GM10248 (cell line): ENCODE measurements around the gene PKN3.

ENCODE experiments used
- CTCF ChIA-PET: fragments of 300-600 bp; sonication (Branson Sonifier 250); formaldehyde crosslinking; extraction: SDS; loops from one replicate; lab custom pipeline; 2021; ENCODE audit warnings: antibody characterized with exemption; lab: Yijun Ruan, JAX
- POLR2A ChIA-PET: fragments of 350-650 bp; sonication (Branson Sonifier 250); formaldehyde crosslinking; extraction: SDS; loops from one replicate; lab custom pipeline; 2020; ENCODE audit warnings: antibody characterized with exemption; lab: Yijun Ruan, JAX
- DNase-seq: peaks from one replicate; pipeline ENCODE4 v3.0.0; 2012; ENCODE audit errors: extremely low spot score
- CTCF ChIP-seq: IDR thresholded peaks from 2 replicates; pipeline ENCODE4 v1.5.1; 2012; ENCODE audit warnings: mild to moderate bottlenecking, low read depth; ENCODE audit errors: extremely low read depth, missing control alignments, control extremely low read depth

PKN3 gene

GRCh38 chr9:128732576-128732975, 30.3 kb downstream of the PKN3 start:
- CTCF ChIA-PET = interaction anchor here (1.0 to 2.4 kb wide), 9 partner anchors 9 to 196 kb away, joined by 3 to 11 read pairs (median 5); partner anchors contain the start of genes ENDOG and ZDHHC12
- no peak for TF ChIP-seq CTCF
- POLR2A ChIA-PET = no interaction called here
- DNase-seq = no peak

GRCh38 chr9:128733256-128733655, 31.0 kb downstream of the PKN3 start:
- ChIA-PET POLR2A (no interaction called here), CTCF (interaction anchor here (1.0 to 2.4 kb wide), 11 partner anchors 8 to 195 kb away, joined by 3 to 11 read pairs (median 4); partner anchors contain the start of genes ENDOG, PKN3 and ZDHHC12)
- peak; percentile 49 for TF ChIP-seq CTCF
- DNase-seq = no peak

DNA sequence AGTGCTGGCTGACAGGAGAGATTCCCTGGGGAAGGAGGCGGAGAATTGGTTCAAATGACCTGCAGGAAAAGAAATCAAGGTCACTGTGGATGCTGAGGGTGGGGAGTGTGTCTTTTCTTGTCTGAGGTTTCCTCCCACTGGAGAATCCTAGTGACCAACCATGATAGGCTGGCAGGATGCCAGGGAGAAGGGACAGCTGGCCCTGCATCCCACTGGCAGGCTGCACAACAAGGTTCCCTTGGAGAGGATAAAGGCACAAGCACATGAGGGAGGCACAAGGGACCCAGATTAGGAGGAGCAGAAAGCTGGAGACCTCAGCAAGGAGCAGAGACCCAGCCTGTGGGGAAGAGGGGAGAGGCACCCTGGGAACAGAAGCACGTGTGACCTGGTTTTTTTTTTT, 33.1 kb downstream of the PKN3 start:
- CTCF ChIA-PET = no interaction called here
- DNase-seq = no peak
- TF ChIP-seq CTCF = no peak
- POLR2A ChIA-PET = interaction anchor here (0.7 kb wide), 2 partner anchors 27 to 84 kb away, joined by 3 to 8 read pairs; no protein-coding TSS in a partner anchor

DNA sequence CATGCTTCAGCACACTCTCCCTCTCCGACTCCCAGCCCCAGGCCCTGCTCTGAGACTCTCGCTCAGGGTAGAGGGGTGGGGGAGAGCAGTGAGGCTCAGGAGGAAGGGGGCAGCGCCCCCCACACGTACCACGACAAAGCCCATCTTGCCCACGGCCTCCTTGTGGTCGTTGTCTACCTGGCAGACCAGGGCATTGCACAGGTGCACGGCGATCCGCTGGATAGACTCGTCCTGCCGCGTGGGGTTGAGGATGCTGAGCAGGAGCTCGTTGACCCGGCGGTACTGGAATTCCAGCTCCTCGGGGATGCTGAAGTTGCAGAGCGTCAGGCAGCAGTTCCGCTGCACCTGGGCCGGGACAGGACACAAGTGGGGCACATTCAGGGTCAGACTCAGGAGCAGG, 40.1 kb downstream of the PKN3 start:
- ChIA-PET CTCF (interaction anchor here (1.3 to 1.7 kb wide), 2 partner anchors 9 to 40 kb away, joined by 4 read pairs; partner anchors contain the start of gene PKN3), POLR2A (no interaction called here)
- no peak for TF ChIP-seq CTCF
- DNase-seq = no peak

GRCh38 chr9:128743421-128743820, 41.1 kb downstream of the PKN3 start:
- ChIA-PET POLR2A (interaction anchor here (0.5 to 0.6 kb wide), 4 partner anchors 85 to 1300 kb away, joined by 3 to 5 read pairs (median 4); no protein-coding TSS in a partner anchor), CTCF (interaction anchor here (1.7 kb wide), 1 partner anchor 10 kb away, joined by 4 read pairs; no protein-coding TSS in a partner anchor)
- no peak for DNase-seq
- no peak for TF ChIP-seq CTCF

DNA sequence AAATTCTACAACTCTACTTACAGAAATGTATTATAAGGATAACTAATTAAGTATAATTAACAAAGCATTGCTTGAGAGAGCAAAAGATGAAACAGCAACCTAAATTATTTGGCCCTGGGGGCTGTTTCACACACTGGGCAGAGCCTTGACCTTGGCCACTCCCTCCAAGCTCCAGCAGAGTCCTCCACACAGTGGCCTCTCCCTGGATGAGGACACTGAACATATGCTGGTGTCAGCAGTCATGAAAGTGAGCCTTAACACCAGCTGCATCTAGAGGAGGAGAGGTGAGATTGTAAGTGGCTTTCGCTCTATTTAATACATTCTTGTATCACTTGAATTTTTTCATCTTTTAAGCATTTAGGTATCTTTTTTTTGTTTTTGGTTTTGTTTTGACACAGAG, 44.9 kb downstream of the PKN3 start:
- CTCF ChIA-PET = interaction anchor here (0.7 to 1.2 kb wide), 3 partner anchors 17 to 56 kb away, joined by 3 to 5 read pairs (median 3); no protein-coding TSS in a partner anchor
- no peak for DNase-seq
- no peak for TF ChIP-seq CTCF
- POLR2A ChIA-PET = no interaction called here
